HG03103 (cell line): ENCODE data around the gene TCP10L.
A peak's percentile ranks its signal among the peaks of the same experiment; 100 is the strongest.
"Not testable (repeated sequence)": the region's sequence is repeated elsewhere in the genome, so short reads cannot be mapped to it uniquely, and the experiment has no call there.

Experiments
- ATAC-seq: cut with Tn5 transposase; IDR thresholded peaks from one replicate; pipeline ENCODE4 v1.9.1; 2021; ENCODE audit warnings: low read depth; ENCODE audit not compliant: unreplicated experiment

Gene TCP10L, protein sequence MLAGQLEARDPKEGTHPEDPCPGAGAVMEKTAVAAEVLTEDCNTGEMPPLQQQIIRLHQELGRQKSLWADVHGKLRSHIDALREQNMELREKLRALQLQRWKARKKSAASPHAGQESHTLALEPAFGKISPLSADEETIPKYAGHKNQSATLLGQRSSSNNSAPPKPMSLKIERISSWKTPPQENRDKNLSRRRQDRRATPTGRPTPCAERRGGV

DNA sequence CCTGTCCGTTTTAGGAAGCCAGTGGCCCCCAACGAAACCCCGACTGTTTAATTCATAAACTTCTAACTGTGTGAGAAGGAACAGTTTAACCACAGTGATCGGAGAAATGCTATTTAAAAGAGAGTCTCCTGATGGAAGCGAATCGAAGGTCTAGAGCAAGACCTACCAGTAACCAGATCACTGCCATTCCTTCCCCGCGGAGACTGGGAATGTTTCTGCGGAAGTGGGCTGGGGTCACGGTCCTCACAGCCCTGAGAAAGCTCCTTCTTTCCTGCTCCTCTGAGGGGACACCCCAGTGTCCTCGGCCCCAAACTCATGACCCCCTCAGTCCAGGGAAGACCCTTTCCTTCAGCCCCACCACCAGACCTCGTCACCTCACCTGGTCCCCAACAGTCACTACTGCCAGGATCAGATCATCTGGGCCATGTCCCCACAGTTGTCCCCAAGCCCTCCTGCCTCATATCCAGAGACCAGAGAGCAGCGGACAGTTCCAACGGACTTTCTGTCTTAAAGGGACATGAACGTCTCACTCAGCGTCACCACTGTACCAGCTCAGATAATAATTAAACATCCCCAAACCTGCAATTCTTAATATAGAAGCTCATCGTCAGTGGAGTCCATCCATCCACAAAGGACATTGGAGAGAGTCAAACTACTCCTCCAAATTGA lies at the start of gene TCP10L:
TCP10L (minus strand) TSS at position 482 of the 669 bp plus-strand sequence. CDS start 1,219 bp downstream, outside the sequence.
- no peak for ATAC-seq

DNA sequence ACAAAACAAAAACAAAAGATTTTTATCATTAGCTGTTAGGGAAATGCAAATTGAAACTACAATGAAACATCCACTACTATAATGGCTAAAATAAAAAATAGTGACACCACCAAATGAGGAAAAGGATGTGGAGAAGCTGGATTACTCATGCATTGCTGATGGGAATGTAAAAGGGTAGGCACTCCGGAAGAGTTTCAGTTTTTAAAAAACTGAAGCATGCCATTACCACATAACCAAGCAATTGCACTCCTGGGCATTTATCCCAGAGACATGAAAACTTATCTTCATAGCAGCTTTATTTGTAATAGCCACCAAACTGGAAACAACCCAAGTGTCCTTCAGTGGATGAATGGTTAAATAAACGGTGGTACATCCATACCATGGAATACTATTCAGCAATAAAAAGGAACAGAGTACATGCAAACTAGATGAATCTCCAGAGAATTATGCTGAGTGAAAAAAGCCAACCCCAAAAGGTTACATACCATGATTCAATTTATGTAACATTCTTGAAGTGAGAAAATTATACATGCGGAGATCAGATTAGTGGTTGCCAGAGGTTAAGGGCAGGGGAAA lies 41.4 kb upstream of the TCP10L start:
- ATAC-seq = no peak

DNA sequence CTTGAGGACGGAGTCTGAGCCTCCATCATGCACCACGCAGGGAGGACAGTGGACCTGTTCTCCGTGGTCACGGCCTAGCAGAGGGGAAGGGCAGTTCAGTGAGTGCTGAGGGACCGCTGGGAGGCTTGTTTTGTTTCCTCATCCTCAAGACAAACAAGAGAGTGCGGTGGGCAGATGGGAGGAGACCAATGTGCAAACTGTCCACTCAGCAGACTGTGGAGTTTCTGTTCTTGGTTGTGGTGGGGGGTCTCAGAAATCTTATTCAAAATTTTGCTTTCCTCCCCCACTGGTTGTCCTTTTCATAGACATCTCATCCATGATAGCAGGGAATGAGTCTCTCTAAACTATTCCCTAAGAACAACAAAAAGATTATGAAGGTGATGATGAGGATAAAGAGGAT lies 32.9 kb upstream of the TCP10L start:
- not testable (repeated sequence) for ATAC-seq

DNA sequence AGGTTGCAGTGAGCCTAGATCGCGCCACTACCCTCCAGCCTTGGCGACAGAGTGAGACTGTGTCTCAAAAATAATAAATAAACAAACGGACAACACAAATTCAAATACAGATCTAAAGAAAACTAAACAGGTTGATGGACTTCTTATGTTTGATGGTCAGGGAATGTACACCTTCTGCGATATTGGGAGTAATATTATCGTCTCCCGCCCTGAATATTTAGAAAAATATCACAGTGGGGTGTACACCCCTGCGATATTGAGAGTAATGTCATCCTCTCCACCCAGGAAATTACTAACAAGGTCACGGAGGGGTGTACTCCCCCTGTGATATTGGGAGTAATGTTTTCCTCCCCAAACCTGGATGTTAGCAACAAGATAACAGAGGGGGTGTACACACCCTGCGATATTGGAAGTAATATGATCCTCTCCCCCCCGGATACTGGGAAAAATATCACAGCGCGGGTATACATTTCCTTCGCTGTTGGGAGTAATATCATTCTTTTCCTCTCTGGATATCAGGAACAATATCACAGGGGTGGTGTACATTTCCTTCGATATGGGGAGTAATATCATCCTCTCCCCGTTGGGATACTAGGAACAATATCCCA lies 28.2 kb upstream of the TCP10L start:
- ATAC-seq = no peak

DNA sequence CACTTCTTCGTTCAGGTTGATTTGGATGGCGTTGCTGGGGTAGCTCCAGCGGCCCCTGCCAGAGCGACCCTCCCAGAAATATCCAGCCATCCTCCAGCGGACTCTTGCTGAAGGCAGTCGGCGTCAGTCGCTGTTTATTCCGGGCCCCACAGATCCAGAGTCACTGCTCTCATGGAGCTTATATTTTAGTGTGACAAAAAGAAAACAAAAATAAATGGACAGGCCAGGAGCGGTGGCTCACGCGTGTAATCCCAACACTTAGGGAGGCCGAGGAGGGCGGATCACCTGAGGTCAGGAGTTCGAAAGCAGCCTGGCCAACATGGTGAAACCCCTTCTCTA lies 27.6 kb upstream of the TCP10L start:
- ATAC-seq = no peak

DNA sequence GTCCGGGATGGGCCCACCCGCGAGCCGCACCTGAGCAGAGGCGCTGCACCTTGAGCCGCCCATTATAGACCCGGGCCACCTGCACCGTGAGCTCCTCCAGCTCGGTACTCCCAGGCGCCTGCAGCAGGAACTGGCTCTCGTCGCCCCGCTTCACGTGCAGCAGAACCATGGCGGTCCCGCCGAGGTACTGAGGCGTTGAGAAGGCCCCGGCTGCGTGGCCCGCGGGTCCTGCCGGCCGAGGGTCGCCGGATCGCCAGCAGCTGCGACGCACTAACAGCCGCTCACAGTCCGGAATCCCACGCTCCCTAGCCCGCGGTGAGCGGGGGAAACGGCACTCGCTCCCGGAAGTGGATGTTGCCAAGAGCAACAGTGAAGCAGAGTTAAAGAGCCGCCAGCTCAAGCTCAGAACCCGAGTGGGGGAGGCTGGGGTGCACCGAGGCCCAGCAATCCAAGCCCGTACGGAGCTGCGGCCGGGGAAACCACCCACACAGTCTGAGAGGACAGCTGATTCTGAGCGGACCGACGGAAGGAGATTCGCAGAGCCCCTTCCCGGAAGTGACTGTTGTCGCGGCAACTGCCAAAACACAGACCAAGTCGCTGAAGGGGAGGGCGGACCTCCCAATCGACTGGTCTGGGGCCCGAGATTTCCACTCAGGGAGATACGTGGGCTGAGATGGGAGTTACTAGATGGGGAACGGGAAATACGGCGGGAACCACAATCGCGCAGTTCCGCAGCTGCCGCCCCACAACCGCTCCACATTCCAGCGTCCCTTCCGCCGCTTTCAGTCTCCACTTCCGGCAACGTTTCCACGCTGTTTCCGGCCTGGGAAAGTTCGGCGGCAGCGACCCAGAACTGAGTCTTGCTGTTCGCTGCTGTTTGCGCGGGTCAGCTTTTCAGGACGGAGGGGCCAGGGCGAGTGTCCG lies 27.0 kb upstream of the TCP10L start, which contains the start of gene CFAP298:
CFAP298 (minus strand) TSS at position 303 of the 924 bp plus-strand sequence; CDS start at position 169, 134 bp downstream.
- ATAC-seq = peak; percentile 92

DNA sequence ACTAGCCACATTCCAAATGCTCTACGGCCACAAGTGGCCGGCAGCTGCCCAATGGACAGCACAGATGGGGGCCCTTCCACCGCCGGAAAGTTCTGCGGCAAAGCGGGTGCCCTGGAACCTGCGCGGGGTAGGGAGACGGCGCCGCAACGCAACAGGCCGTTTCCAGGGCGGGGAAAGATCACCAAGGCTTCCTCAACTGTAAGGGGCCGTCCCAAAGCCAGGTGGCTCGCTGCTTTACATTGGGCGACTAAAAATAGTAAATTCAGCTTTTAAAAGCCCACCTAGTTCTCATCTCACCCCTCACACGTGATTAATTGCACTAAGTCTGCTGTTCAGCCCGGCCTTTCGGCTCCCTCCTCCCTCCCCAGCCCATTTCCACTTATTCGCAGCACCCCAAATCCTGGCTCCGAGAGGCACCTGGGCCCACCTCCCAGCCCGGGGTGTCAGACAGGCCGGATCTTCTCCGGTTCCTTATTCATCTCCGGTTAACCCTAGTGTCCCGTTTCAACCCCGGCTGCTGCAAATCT lies 26.2 kb upstream of the TCP10L start:
- no peak for ATAC-seq

DNA sequence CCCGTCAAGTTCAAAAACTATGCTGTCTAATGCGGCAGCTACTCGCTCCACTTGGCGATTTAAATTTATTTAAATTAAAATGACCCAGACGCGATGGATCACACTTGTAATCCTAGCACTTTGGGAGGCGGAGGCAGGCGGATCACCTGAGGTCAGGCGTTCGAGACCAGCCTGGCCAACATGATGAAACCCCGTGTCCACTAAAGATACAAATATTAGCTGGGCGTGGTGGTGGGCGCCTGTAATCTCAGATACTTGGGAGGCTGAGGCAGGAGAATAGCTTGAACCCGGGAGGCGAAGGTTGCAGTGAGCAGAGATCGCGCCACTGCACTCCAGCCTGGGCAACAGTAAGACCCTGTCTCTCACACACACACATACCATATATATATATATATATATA lies 25.6 kb upstream of the TCP10L start:
- ATAC-seq = not testable (repeated sequence)

DNA sequence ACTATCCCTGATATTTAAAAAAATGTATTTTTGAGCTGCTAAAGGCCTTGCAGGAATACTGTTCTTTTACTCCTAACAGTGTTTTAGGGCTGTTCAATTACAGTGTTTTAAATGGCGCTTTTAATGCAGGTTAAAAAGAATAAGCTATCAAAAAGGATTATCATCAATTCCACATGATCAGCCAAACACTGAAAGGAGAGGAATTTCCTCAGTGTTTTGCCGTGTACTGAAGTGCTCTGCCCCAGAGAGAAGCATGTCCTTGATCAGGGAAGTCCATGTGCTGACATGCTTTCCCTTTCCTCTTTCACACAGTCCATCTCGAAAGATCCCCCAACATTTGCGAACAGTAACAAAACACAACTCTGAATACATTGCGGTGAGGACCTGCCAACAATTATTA lies 23.5 kb upstream of the TCP10L start:
- no peak for ATAC-seq

DNA sequence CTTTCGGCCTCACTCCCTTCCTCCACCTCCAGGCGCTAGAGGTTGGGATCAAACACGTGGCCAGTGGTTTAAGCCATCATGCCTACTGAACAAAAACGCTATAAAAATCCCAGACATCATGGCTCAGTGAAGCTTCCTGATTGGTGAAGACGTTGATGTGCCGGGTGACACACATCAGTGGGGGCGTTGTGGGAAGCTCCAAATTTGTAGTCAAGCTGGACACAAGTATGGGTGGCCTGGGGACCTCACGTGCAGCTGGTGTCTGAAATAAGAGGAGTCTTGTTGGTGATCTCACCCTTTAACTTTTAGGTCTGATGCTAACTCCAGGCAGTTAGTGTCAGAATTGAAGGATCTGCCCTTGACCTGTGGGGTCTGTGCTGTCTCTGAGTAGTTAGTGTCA lies 20.1 kb upstream of the TCP10L start:
- ATAC-seq = no peak

DNA sequence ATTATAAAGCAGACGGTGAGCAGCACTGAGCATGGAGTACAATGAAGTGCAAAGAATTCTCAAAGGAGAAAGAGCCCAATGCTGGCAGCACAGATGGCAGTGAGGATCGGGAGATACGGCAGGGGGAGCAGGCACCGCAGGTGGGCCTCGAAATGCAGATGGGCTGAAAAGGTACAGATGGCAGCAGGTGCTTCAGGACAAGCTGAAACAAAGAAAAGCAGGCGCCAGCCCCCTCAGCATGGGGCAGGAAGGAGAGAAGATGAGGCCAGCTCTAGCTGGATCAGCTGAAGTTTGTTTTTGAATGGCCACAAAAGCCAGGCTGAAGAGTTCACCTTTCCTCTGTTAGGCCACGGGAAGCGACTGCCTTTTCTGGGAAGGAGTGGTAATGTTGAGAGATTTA lies 19.1 kb upstream of the TCP10L start:
- ATAC-seq = no peak

DNA sequence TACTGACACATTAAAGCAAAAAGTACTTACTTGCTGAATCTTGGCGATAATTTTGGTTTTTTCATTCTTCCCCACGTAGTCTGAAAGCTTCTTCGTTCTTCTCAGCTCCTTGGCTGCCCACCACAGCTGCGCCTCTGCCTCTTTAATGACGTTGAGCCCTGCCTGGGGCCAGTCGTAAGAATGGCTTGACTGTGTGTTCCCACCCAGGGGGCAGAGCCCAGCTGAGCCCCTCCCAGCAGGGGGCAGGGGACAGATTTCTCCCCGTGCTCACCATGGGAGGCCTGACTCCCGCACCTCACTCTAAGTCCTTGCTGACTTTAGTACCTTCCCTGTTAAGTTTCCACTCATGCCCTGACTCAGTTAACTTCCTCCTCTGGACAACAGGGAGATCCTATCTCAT lies 17.8 kb upstream of the TCP10L start:
- ATAC-seq = no peak

DNA sequence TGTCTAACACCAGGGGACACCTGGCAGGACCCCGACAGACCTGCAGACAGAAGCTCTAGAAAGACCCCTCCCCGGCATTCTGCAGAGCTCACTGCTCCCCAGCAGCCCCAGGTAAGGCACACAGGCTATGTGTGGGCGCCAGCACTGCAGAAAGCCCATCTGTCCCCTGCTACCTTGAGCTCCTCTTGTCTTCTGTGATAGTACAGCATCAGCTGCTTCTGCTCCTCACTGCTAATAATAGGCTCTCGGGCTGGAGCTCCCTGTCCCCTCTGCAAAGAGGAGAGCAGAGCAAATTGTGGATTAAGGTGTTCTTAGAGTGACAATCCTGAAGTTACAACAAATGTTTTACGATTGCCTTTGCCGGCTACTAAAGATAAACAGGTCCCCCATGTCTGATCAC lies 16.8 kb upstream of the TCP10L start:
- ATAC-seq = no peak

DNA sequence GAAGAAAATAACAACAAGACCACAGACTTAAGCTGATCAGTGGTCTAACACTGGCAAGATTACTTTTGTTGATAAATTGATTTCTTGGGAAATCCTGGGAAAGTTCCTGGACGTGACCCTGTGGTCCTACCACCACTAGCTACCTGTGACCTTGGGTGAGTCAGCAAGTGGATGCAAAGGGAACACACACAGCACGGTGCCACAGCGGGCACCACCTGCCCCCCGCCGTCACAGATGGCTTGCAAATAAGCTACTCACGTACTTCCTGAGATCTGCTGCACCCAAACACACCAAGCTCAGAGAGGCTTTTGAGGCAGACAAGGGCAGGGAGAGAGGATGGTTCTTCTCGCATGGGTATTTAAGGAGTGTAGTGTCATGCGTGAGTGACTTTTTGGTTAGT lies 14.2 kb upstream of the TCP10L start:
- ATAC-seq = no peak

DNA sequence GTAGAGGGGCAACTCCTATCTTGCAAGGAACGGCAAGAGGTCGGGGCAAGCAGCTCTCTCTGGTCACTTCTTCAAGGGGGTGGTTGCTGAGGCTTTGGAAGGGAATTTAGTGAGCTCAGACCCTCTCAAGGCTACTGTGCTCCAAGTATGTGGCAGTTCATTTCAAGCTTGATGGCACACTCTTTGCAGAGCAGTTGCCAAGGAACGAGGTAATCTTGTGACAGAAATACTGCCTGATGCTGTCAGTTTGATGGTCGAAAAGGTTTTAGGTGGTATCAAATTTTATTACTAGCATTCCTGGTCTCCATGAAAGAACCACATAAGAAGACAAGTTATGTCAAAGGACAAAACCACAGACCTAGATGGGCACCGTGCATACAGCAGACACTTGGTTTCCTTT lies 13.8 kb upstream of the TCP10L start:
- no peak for ATAC-seq

DNA sequence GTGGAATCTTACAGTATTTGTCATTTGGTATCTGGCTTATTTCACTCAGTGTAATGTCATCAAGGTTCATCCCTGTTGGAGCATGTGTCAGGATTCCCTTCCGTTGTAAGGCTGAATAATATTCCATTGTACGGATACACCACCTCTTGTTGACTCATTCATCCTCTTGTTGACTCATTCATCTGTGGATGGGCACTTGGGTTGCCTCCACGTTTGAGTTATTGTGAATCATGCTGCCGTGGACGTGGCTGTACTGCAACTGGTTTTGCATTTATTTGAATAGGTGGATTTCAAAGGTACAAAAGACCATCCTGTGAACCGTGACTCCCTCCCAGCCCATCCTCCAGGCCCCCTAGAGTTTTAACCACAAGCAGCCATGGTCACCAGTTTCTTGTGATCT lies 11.9 kb upstream of the TCP10L start:
- ATAC-seq = no peak

DNA sequence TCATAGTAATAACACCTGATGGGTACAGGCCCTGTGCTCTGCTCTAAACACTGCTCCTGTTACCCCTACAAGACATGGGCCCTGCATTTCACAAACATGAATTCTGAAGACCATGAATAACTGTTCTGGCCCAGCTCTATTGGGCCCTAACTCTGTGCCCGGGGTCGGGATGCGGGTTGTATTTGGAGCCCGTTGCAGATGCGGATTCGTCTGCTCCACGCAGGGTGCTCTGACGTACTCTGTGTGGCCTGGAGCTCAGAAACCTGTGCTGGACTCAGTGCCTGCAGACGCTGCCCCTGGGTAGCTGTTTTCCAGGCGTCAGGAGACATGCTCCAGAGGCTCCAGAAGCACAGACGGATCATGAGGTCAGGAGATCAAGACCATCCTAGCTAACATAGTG lies 10.1 kb upstream of the TCP10L start:
- no peak for ATAC-seq

DNA sequence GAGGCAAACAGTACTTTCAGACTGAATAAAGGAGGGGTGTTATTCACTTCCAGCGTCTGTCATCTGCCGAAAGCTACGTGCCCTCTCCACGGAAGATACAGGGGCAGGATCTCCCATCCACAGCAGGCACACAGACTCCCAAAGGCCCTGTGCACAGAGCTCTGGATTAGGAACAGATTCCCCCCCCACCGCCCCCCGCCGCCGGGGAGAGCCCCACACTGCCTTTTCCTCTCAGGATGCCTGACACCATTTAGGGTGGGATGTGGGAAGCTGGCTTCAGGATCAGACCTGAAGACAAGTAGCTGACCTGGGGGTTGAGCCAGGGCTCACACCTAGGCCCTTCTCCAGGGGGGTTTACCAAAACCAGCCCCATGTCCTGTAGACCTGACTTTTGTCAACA lies 8.4 kb upstream of the TCP10L start:
- no peak for ATAC-seq

DNA sequence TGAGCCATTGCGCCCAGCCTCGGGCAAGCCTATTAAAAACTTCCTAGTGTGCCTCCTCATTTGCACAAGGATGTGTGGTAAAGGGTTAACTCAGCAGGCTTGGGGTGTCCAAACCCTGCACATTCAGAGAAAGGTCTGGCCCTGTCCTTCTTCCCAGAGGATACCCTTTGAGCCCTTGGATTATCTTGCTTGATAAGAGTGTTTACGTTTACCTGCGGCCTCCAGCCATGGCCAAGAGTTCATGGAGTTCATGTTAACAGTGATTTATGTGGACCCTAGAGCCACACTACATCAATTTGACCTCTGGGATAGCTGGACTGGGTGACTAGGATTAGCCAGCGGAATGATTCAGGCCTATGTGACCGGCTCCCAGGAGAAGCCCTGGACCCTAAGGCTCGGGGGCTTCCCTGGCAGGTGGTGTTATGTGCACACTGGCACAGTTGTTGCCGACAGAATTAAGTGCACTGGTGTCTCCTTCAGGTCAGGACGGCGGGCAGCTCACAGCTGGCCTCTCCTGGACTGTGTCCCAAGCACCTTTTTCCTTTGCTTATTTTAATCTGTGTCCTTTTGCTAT lies 7.7 kb upstream of the TCP10L start:
- ATAC-seq = no peak

DNA sequence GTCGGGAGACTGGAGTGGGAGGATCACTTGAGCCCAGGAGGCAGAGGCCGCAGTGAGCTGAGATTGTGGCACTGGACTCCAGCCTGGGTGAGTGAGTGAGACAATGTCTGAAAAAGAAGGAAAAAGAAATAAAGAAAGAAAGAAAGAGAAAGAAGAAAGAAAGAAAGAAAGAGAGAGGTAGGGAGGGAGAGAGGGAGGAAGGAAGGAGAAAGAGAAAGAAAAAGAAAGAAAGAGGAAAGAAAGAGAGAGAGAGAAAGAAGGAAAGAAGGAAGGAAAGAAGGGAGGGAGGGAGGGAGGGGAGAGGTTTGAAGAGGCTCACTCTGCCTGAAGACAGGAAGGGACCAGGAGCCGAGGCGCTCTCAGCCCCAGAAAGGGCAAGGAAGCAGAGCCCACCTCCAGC lies 4.8 kb upstream of the TCP10L start:
- ATAC-seq = no peak
